Lower leg skin (tissue), 4 donors: ENCODE results near the gene C16orf86. TPM values are rescaled to one million over a fixed set of nuclear protein-coding genes. Genes with fewer than 3 reads are reported as not detected.
A peak's percentile ranks its signal among the peaks of the same experiment; 100 is the strongest.

Source experiments
- DNase-seq, 2 donors: peaks; one replicate each; pipeline ENCODE4 v3.0.0-alpha.2; 2019; ENCODE audit warnings: low spot score in 2 of 2
- H3K4me3 ChIP-seq: fragments of 200-600 bp; sonication (generic); 2 replicates; pipeline ENCODE4 v1.5.1; 2017; ENCODE audit warnings: mild to moderate bottlenecking, low read depth; ENCODE audit not compliant: poor library complexity, severe bottlenecking
- CTCF ChIP-seq, 3 donors: fragments of 450-650 bp; IDR thresholded peaks; one replicate each; pipeline ENCODE4 v1.5.1; 2016; ENCODE audit warnings: antibody characterized with exemption in 3 of 3, mild to moderate bottlenecking in 3 of 3, moderate library complexity in 2 of 3
- POLR2A ChIP-seq, 2 donors: fragments of 450-650 bp; IDR thresholded peaks; one replicate each; pipeline ENCODE4 v1.6.1; 2016 to 2017; ENCODE audit warnings: antibody characterized with exemption in 2 of 2, mild to moderate bottlenecking in 1 of 2, moderate library complexity in 1 of 2
- WGBS, 2 donors: methylation state at CpG; one replicate each; pipeline ENCODE4 v1.1.5; 2018; 5-methylcytosine and 5-hydroxymethylcytosine counted together
- intact Hi-C: fragments of 100-400 bp; cut with DNase I; formaldehyde crosslinking; loops from one replicate; pipeline ENCODE4 v1.15.0; 2023; ENCODE audit warnings: low total_unique reads
- total RNA-seq, 4 donors: library from RNA; depleted of rRNA; stranded (reverse); fragments of >200 nt; gene quantifications; one replicate each; pipeline ENCODE4 v1.1.0, GENCODE V29; 2016

C16orf86 gene
- total RNA-seq, 4 donors from 2014 or later, result 2.2 to 10.4 (median 7.2) TPM

- TF ChIP-seq CTCF (IDR thresholded peaks at IDR 0.05), result no peak
- TF ChIP-seq POLR2A (IDR thresholded peaks at IDR 0.05), result no peak
- no peak for DNase-seq
- WGBS, 2 donors, result 93 to 96% methylated on average over 5 to 6 of the region's 6 CpGs
- intact Hi-C loops, result no loop called here
- H3K4me3 ChIP-seq, result no peak overlapping the region
Observed at GRCh38 chr16:67663877-67664222, 2.8 kb upstream of the C16orf86 start.

- no peak for TF ChIP-seq POLR2A (IDR thresholded peaks at IDR 0.05)
- TF ChIP-seq CTCF (IDR thresholded peaks at IDR 0.05), result no peak
- no peak for DNase-seq
- no peak overlapping the region for H3K4me3 ChIP-seq
- intact Hi-C loops, result no loop called here
- 84 to 90% methylated on average over 4 of the region's 4 CpGs for WGBS, 2 donors
Observed at GRCh38 chr16:67664258-67664657, 2.4 kb upstream of the C16orf86 start.

- H3K4me3 ChIP-seq, result no peak overlapping the region
- 90 to 91% methylated on average over 7 of the region's 7 CpGs for WGBS, 2 donors
- TF ChIP-seq CTCF (IDR thresholded peaks at IDR 0.05) (no peak), POLR2A (IDR thresholded peaks at IDR 0.05) (no peak)
- intact Hi-C loops, result no loop called here
- no peak for DNase-seq
Observed at GRCh38 chr16:67664871-67665270, 1.7 kb upstream of the C16orf86 start.

GRCh38 chr16:67665598-67665997 lies 1.0 kb upstream of the C16orf86 start:
- no peak for DNase-seq
- no peak overlapping the region for H3K4me3 ChIP-seq
- 69 to 75% methylated on average over 5 of the region's 5 CpGs for WGBS, 2 donors
- intact Hi-C loops, result no loop called here
- no peak for TF ChIP-seq POLR2A (IDR thresholded peaks at IDR 0.05)
- no peak for TF ChIP-seq CTCF (IDR thresholded peaks at IDR 0.05)

- H3K4me3 ChIP-seq, result peak overlapping the region; percentile 60
- WGBS, 2 donors, result 0 to 3% methylated on average over 15 to 17 of the region's 46 CpGs
- intact Hi-C loops, result no loop called here
- TF ChIP-seq POLR2A (IDR thresholded peaks at IDR 0.05) (no peak), CTCF (IDR thresholded peaks at IDR 0.05) (no peak)
- no peak for DNase-seq
Observed at GRCh38 chr16:67666032-67666551, 522 bp upstream of the C16orf86 start.

GRCh38 chr16:67667453-67667816 lies 821 bp downstream of the C16orf86 start:
- TF ChIP-seq POLR2A (IDR thresholded peaks at IDR 0.05) (no peak), CTCF (IDR thresholded peaks at IDR 0.05) (no peak)
- H3K4me3 ChIP-seq, result no peak overlapping the region
- intact Hi-C loops, result no loop called here
- WGBS, 2 donors, result 21 to 22% methylated on average over 5 to 10 of the region's 10 CpGs
- DNase-seq, result no peak
